H1 (cell line): ENCODE results near the gene SERPINB5. TPM values are rescaled to one million over a fixed set of nuclear protein-coding genes. Genes with fewer than 3 reads are reported as not detected.

Experiments
- CTCF ChIA-PET: fragments of 300-600 bp; sonication (Branson Sonifier 250); formaldehyde crosslinking; loops from one replicate; lab custom pipeline; 2021; ENCODE audit not compliant: partially characterized antibody; lab: Charles Lee
- POLR2A ChIA-PET: fragments of 300-600 bp; sonication (Branson Sonifier 250); formaldehyde crosslinking; loops from one replicate; lab custom pipeline; 2021; ENCODE audit warnings: inconsistent platforms; ENCODE audit not compliant: partially characterized antibody; lab: Charles Lee
- DNase-seq, 2 experiments: peaks; one replicate each; pipeline versions ENCODE4 v3.0.0 to v3.0.0-alpha.2; 2010 to 2022; ENCODE audit warnings: low spot score in 2 of 2, low read depth in 1 of 2, mixed read lengths in 1 of 2
- FAIRE-seq: peaks from 2 replicates; lab custom pipeline; 2011; peaks lifted over from hg19 to GRCh38; lab: Jason Lieb, UNC
- H2AFZ ChIP-seq: 2 replicates; pipeline ENCODE4 v1.8.1; 2012; ENCODE audit warnings: low read length, inconsistent platforms
- H2AK5ac ChIP-seq: 2 replicates; pipeline ENCODE4 v1.6.1; 2013; ENCODE audit warnings: low read depth, low read length
- H2BK120ac ChIP-seq: replicated peaks from 2 replicates; pipeline ENCODE3; 2013; ENCODE audit warnings: low read depth, low read length, inconsistent platforms
- H2BK12ac ChIP-seq: 2 replicates; pipeline ENCODE4 v1.6.1; 2013; ENCODE audit warnings: low read depth, low read length
- H2BK15ac ChIP-seq: 2 replicates; pipeline ENCODE4 v1.6.1; 2013; ENCODE audit warnings: low read length
- H2BK20ac ChIP-seq: 2 replicates; pipeline ENCODE4 v1.6.1; 2013; ENCODE audit warnings: low read length
- H2BK5ac ChIP-seq: 2 replicates; pipeline ENCODE4 v1.6.1; 2013; ENCODE audit warnings: low read depth, low read length
- H3K14ac ChIP-seq: 2 replicates; pipeline ENCODE4 v1.6.1; 2013; ENCODE audit warnings: inconsistent platforms; ENCODE audit not compliant: insufficient read length
- H3K18ac ChIP-seq: 2 replicates; pipeline ENCODE4 v1.6.1; 2013; ENCODE audit warnings: low read length; ENCODE audit errors: extremely low read depth
- H3K23ac ChIP-seq: 2 replicates; pipeline ENCODE4 v1.6.1; 2013; ENCODE audit warnings: inconsistent platforms; ENCODE audit not compliant: insufficient read length
- H3K23me2 ChIP-seq: 2 replicates; pipeline ENCODE4 v1.6.1; 2013; ENCODE audit warnings: low read depth, low read length
- H3K27ac ChIP-seq: 2 replicates; pipeline ENCODE4 v1.6.1; 2011; ENCODE audit warnings: low read depth, low read length, inconsistent platforms
- H3K27me3 ChIP-seq, 4 experiments: replicated peaks in 1 of 4; 1 replicate in 1 of 4; 2 replicates in 3 of 4; pipeline versions ENCODE4 v1.6.1 to v1.8.1; 2011 to 2013; ENCODE audit warnings: low read length in 3 of 4, mild to moderate bottlenecking in 3 of 4, inconsistent platforms in 2 of 4, mixed read lengths in 2 of 4, moderate library complexity in 1 of 4; ENCODE audit not compliant: control insufficient read depth in 3 of 4, insufficient read depth in 3 of 4; ENCODE audit errors: extremely low read depth in 1 of 4
- H3K36me3 ChIP-seq, 4 experiments: 2 replicates each; pipeline versions ENCODE4 v1.6.1 to v1.8.1; 2011 to 2013; ENCODE audit warnings: mild to moderate bottlenecking in 4 of 4, low read length in 3 of 4, moderate library complexity in 2 of 4, control low read depth in 1 of 4, inconsistent platforms in 1 of 4; ENCODE audit not compliant: insufficient read depth in 4 of 4, control insufficient read depth in 2 of 4
- H3K4ac ChIP-seq: replicated peaks from 2 replicates; pipeline ENCODE3; 2013; ENCODE audit warnings: low read length, low read depth, mixed read lengths, inconsistent platforms; ENCODE audit not compliant: insufficient read length
- H3K4me1 ChIP-seq, 4 experiments: replicated peaks in 1 of 4; 1 replicate in 1 of 4; 2 replicates in 3 of 4; pipeline versions ENCODE4 v1.6.1 to v1.8.1; 2011 to 2013; ENCODE audit warnings: low read length in 3 of 4, inconsistent platforms in 2 of 4, mixed read lengths in 1 of 4; ENCODE audit not compliant: insufficient read depth in 4 of 4, control insufficient read depth in 3 of 4
- H3K4me2 ChIP-seq, 2 experiments: 2 replicates each; pipeline versions ENCODE4 v1.6.1 to v1.8.1; 2011 to 2013; ENCODE audit warnings: low read depth in 2 of 2, low read length in 2 of 2, control low read depth in 1 of 2, inconsistent platforms in 1 of 2, mild to moderate bottlenecking in 1 of 2; ENCODE audit not compliant: insufficient read depth in 1 of 2
- H3K4me3 ChIP-seq, 4 experiments: fragments of 200-600, 300-600 bp in 1 of 4; sonication (generic), shearing (Covaris generic), sonication (Bioruptor Twin) in 1 of 4; 2 replicates each; pipeline versions ENCODE4 v1.5.1 to v1.8.1; 2011 to 2016; ENCODE audit warnings: low read length in 4 of 4, low read depth in 3 of 4, control low read depth in 2 of 4, inconsistent platforms in 2 of 4, mild to moderate bottlenecking in 2 of 4, mixed read lengths in 1 of 4, moderate library complexity in 1 of 4; ENCODE audit not compliant: insufficient read depth in 2 of 4; ENCODE audit errors: extremely low read depth in 1 of 4
- H3K56ac ChIP-seq: replicated peaks from 2 replicates; pipeline ENCODE3; 2013; ENCODE audit warnings: low read depth, mild to moderate bottlenecking, mixed read lengths, low read length, inconsistent platforms; ENCODE audit not compliant: insufficient read length
- H3K79me1 ChIP-seq: 2 replicates; pipeline ENCODE4 v1.6.1; 2013; ENCODE audit warnings: low read depth, low read length, control low read depth
- H3K79me2 ChIP-seq, 2 experiments: 2 replicates each; pipeline versions ENCODE4 v1.6.1 to v1.8.1; 2012 to 2013; ENCODE audit warnings: low read length in 2 of 2, mild to moderate bottlenecking in 2 of 2, inconsistent platforms in 1 of 2; ENCODE audit not compliant: insufficient read depth in 2 of 2, control insufficient read depth in 1 of 2
- H3K9ac ChIP-seq, 4 experiments: replicated peaks in 1 of 4; 1 replicate in 1 of 4; 2 replicates in 3 of 4; pipeline versions ENCODE4 v1.6.1 to v1.8.1; 2011 to 2013; ENCODE audit warnings: low read depth in 3 of 4, low read length in 3 of 4, control low read depth in 2 of 4, mild to moderate bottlenecking in 2 of 4, moderate library complexity in 2 of 4, inconsistent platforms in 1 of 4; ENCODE audit errors: extremely low read depth in 1 of 4
- H3K9me3 ChIP-seq, 2 experiments: 2 replicates each; pipeline versions ENCODE4 v1.6.1 to v1.8.1; 2012 to 2013; ENCODE audit warnings: mild to moderate bottlenecking in 2 of 2, moderate library complexity in 2 of 2, control low read depth in 1 of 2, inconsistent platforms in 1 of 2, low read depth in 1 of 2, low read length in 1 of 2, mixed read lengths in 1 of 2; ENCODE audit not compliant: insufficient read depth in 2 of 2
- H4K20me1 ChIP-seq, 2 experiments: replicated peaks in 1 of 2; 2 replicates each; pipeline versions ENCODE3 to v1.8.1; 2011 to 2013; ENCODE audit warnings: inconsistent platforms in 2 of 2, low read length in 2 of 2, mild to moderate bottlenecking in 1 of 2; ENCODE audit not compliant: insufficient read depth in 2 of 2, control insufficient read depth in 1 of 2
- H4K5ac ChIP-seq: 2 replicates; pipeline ENCODE4 v1.6.1; 2013; ENCODE audit warnings: low read length, low read depth, mixed read lengths, inconsistent platforms; ENCODE audit not compliant: insufficient read length
- H4K8ac ChIP-seq: 2 replicates; pipeline ENCODE4 v1.8.0; 2013; ENCODE audit warnings: mild to moderate bottlenecking, moderate library complexity, low read length, inconsistent platforms; ENCODE audit not compliant: insufficient read depth; ENCODE audit errors: extremely low read depth
- H4K91ac ChIP-seq: replicated peaks from 2 replicates; pipeline ENCODE3; 2013; ENCODE audit warnings: low read length, mixed read lengths, inconsistent platforms; ENCODE audit not compliant: insufficient read length
- EP300 ChIP-seq, 2 experiments: IDR thresholded peaks; 1 replicate in 1 of 2; 2 replicates in 1 of 2; pipeline ENCODE4 v1.6.1; 2011 to 2012; ENCODE audit warnings: low read depth in 2 of 2, low read length in 2 of 2, mild to moderate bottlenecking in 2 of 2, borderline replicate concordance in 1 of 2, inconsistent platforms in 1 of 2, moderate library complexity in 1 of 2
- JUN ChIP-seq: IDR thresholded peaks from 2 replicates; pipeline ENCODE4 v1.6.1; 2011; ENCODE audit warnings: low read depth, mild to moderate bottlenecking, improper control_type of control experiment, low read length
- NRF1 ChIP-seq: IDR thresholded peaks from 2 replicates; pipeline ENCODE4 v1.6.1; 2011; ENCODE audit warnings: mild to moderate bottlenecking, low read depth, low read length, improper control_type of control experiment
- WGBS, 2 experiments: shearing (Covaris generic) in 1 of 2; methylation state at CpG; one replicate each; pipeline versions ENCODE4 v1.1.6 to v1.1.7; 2013 to 2015; ENCODE audit warnings: low lambda C conversion rate in 2 of 2, mixed read lengths in 2 of 2, inconsistent platforms in 1 of 2, low coverage in 1 of 2, missing lambda C conversion rate in 1 of 2; ENCODE audit not compliant: insufficient replicate concordance in 2 of 2, insufficient coverage in 1 of 2, insufficient read length in 1 of 2; ENCODE audit errors: extremely low coverage in 1 of 2, missing lambda C conversion rate in 1 of 2; 5-methylcytosine and 5-hydroxymethylcytosine counted together
- polyA plus RNA-seq, 7 experiments: library from polyadenylated mRNA; depleted of rRNA in 3 of 7; stranded (reverse) in 5 of 7; unstranded in 2 of 7; fragments of >200 nt in 5 of 7; fragments of 200-250 nt in 2 of 7; gene quantifications; 1 replicate in 5 of 7; 2 replicates in 1 of 7; 4 replicates in 1 of 7; pipeline versions ENCODE4 v1.2.1 to v1.2.3, GENCODE V29; 2011 to 2013; ENCODE audit warnings: missing spikeins in 2 of 7, mixed read lengths in 2 of 7
- total RNA-seq: library from RNA; stranded (reverse); fragmentation: NEBNext Ultra II Directional; extraction: Animal tissue kit (Norgen Biotek cat#: 25700); gene quantifications from 2 replicates; pipeline ENCODE4 v1.2.1, GENCODE V29; 2021

The SERPINB5 gene
- total and polyA plus RNA-seq, 2 of the 8 experiments (the other 6 are each of a cell fraction or from before 2014, with no cell fraction given): 0.03 TPM; not detected in 1

GRCh38 chr18:63438181-63438580, 38.6 kb upstream of the SERPINB5 start:
- H3K4me2 ChIP-seq: no peak overlapping the region
- H3K79me1 ChIP-seq: no peaks in the 10 kb centered on the region
- no peaks in the 10 kb centered on the region for H3K9me3 ChIP-seq
- no peak overlapping the region for H2AFZ ChIP-seq
- no peak overlapping the region for H2BK12ac ChIP-seq
- H3K23me2 ChIP-seq: no peaks in the 10 kb centered on the region
- H3K4ac ChIP-seq: no peak overlapping the region
- H4K5ac ChIP-seq: no peak overlapping the region
- no peak overlapping the region for H4K8ac ChIP-seq
- H3K56ac ChIP-seq: no peak overlapping the region
- H4K91ac ChIP-seq: no peak overlapping the region
- FAIRE-seq: no peak
- H3K9ac ChIP-seq: no peak overlapping the region
- TF ChIP-seq NRF1 (no peak), JUN (no peak), EP300 (IDR thresholded peaks at IDR 0.05; ENCODE audit: borderline replicate concordance in 1 of 2, low read depth in 2 of 2, low read length in 2 of 2) (no peak)
- no peak overlapping the region for H2AK5ac ChIP-seq
- H3K27ac ChIP-seq: no peak overlapping the region
- 80% methylated on average over 2 of the region's 2 CpGs; no CpG with 5 or more reads in 1 of the 2 experiments for WGBS, 2 experiments
- no peak overlapping the region for H3K23ac ChIP-seq
- H3K18ac ChIP-seq: no peak overlapping the region
- H3K4me1 ChIP-seq: no peaks in the 10 kb centered on the region
- no peak for DNase-seq
- no peaks in the 10 kb centered on the region for H3K79me2 ChIP-seq
- H3K4me3 ChIP-seq: no peak overlapping the region
- no peak overlapping the region for H2BK20ac ChIP-seq
- no peak overlapping the region for H2BK15ac ChIP-seq
- H3K36me3 ChIP-seq: no peaks in the 10 kb centered on the region
- POLR2A ChIA-PET: no interaction called here
- CTCF ChIA-PET: interaction anchor here (0.6 to 4.6 kb wide), 43 partner anchors 8 to 723 kb away, joined by 3 to 35 read pairs (median 4); partner anchors contain the start of genes PHLPP1 and VPS4B
- no peak overlapping the region for H2BK120ac ChIP-seq
- H3K27me3 ChIP-seq: no peaks in the 10 kb centered on the region
- no peak overlapping the region for H2BK5ac ChIP-seq
- no peaks in the 10 kb centered on the region for H4K20me1 ChIP-seq
- no peak overlapping the region for H3K14ac ChIP-seq
